ENCODE measurements around the gene TBX18.

Gene TBX18

GRCh38 chr6:84667252-84668213 lies 96.9 kb downstream of the TBX18 start:
- Histone ChIP-seq H3K27ac (ENCODE audit: low read length) (no peak overlapping the region), H3K4me3 (ENCODE audit: low read depth in 1 of 2, low read length in 2 of 2) (no peak overlapping the region), H3K4me1 (ENCODE audit: control insufficient read depth in 1 of 2, insufficient read depth in 2 of 2, low read length in 2 of 2) (no peaks in the 10 kb centered on the region), H3K27me3 (ENCODE audit: low read depth, low read length) (no peaks in the 10 kb centered on the region), H3K36me3 (ENCODE audit: control insufficient read depth in 1 of 2, insufficient read depth in 2 of 2, low read length in 2 of 2) (no peaks in the 10 kb centered on the region), H3K9me3 (ENCODE audit: control insufficient read depth in 1 of 2, low read length in 2 of 2) (no peaks in the 10 kb centered on the region)

GRCh38 chr6:84665401-84665800 lies 99.0 kb downstream of the TBX18 start:
- no peaks in the 10 kb centered on the region for H3K9me3 ChIP-seq (ENCODE audit: control insufficient read depth in 1 of 2, low read length in 2 of 2)

GRCh38 chr6:84663866-84664265 lies 100.5 kb downstream of the TBX18 start:
- no peaks in the 10 kb centered on the region for H3K27me3 ChIP-seq (ENCODE audit: low read depth, low read length)
- no peaks in the 10 kb centered on the region for H3K36me3 ChIP-seq (ENCODE audit: control insufficient read depth in 1 of 2, insufficient read depth in 2 of 2, low read length in 2 of 2)
- no peaks in the 10 kb centered on the region for H3K4me1 ChIP-seq (ENCODE audit: control insufficient read depth in 1 of 2, insufficient read depth in 2 of 2, low read length in 2 of 2)
- H3K27ac ChIP-seq (ENCODE audit: low read length): no peak overlapping the region
- no peaks in the 10 kb centered on the region for H3K9me3 ChIP-seq (ENCODE audit: control insufficient read depth in 1 of 2, low read length in 2 of 2)
- H3K4me3 ChIP-seq (ENCODE audit: low read depth in 1 of 2, low read length in 2 of 2): no peak overlapping the region

More at GRCh38 chr6:84665401-84665800, 99.0 kb downstream of the TBX18 start:
- Histone ChIP-seq H3K36me3 (ENCODE audit: control insufficient read depth in 1 of 2, insufficient read depth in 2 of 2, low read length in 2 of 2) (no peaks in the 10 kb centered on the region), H3K27me3 (ENCODE audit: low read depth, low read length) (no peaks in the 10 kb centered on the region), H3K4me1 (ENCODE audit: control insufficient read depth in 1 of 2, insufficient read depth in 2 of 2, low read length in 2 of 2) (no peaks in the 10 kb centered on the region), H3K4me3 (ENCODE audit: low read depth in 1 of 2, low read length in 2 of 2) (no peak overlapping the region), H3K27ac (ENCODE audit: low read length) (no peak overlapping the region)

- Histone ChIP-seq H3K36me3 (ENCODE audit: control insufficient read depth in 1 of 2, insufficient read depth in 2 of 2, low read length in 2 of 2) (no peaks in the 10 kb centered on the region), H3K27me3 (ENCODE audit: low read depth, low read length) (no peaks in the 10 kb centered on the region), H3K9me3 (ENCODE audit: control insufficient read depth in 1 of 2, low read length in 2 of 2) (no peaks in the 10 kb centered on the region), H3K4me3 (ENCODE audit: low read depth in 1 of 2, low read length in 2 of 2) (no peak overlapping the region), H3K4me1 (ENCODE audit: control insufficient read depth in 1 of 2, insufficient read depth in 2 of 2, low read length in 2 of 2) (no peaks in the 10 kb centered on the region), H3K27ac (ENCODE audit: low read length) (no peak overlapping the region)
Measured at GRCh38 chr6:84657486-84657885, 106.9 kb downstream of the TBX18 start.

GRCh38 chr6:84657025-84657424 lies 107.4 kb downstream of the TBX18 start:
- H3K27ac ChIP-seq (ENCODE audit: low read length): no peak overlapping the region
- no peaks in the 10 kb centered on the region for H3K27me3 ChIP-seq (ENCODE audit: low read depth, low read length)
- no peaks in the 10 kb centered on the region for H3K9me3 ChIP-seq (ENCODE audit: control insufficient read depth in 1 of 2, low read length in 2 of 2)
- H3K36me3 ChIP-seq (ENCODE audit: control insufficient read depth in 1 of 2, insufficient read depth in 2 of 2, low read length in 2 of 2): no peaks in the 10 kb centered on the region
- H3K4me1 ChIP-seq (ENCODE audit: control insufficient read depth in 1 of 2, insufficient read depth in 2 of 2, low read length in 2 of 2): no peaks in the 10 kb centered on the region
- no peak overlapping the region for H3K4me3 ChIP-seq (ENCODE audit: low read depth in 1 of 2, low read length in 2 of 2)

- no peaks in the 10 kb centered on the region for H3K4me1 ChIP-seq (ENCODE audit: control insufficient read depth in 1 of 2, insufficient read depth in 2 of 2, low read length in 2 of 2)
- H3K27ac ChIP-seq (ENCODE audit: low read length): no peak overlapping the region
- no peak overlapping the region for H3K4me3 ChIP-seq (ENCODE audit: low read depth in 1 of 2, low read length in 2 of 2)
- no peaks in the 10 kb centered on the region for H3K36me3 ChIP-seq (ENCODE audit: control insufficient read depth in 1 of 2, insufficient read depth in 2 of 2, low read length in 2 of 2)
- H3K27me3 ChIP-seq (ENCODE audit: low read depth, low read length): no peaks in the 10 kb centered on the region
- no peaks in the 10 kb centered on the region for H3K9me3 ChIP-seq (ENCODE audit: control insufficient read depth in 1 of 2, low read length in 2 of 2)
Measured at GRCh38 chr6:84653027-84653551, 111.3 kb downstream of the TBX18 start.

- H3K9me3 ChIP-seq (ENCODE audit: control insufficient read depth in 1 of 2, low read length in 2 of 2): no peaks in the 10 kb centered on the region
- H3K4me3 ChIP-seq (ENCODE audit: low read depth in 1 of 2, low read length in 2 of 2): no peak overlapping the region
- H3K27ac ChIP-seq (ENCODE audit: low read length): no peak overlapping the region
- no peaks in the 10 kb centered on the region for H3K4me1 ChIP-seq (ENCODE audit: control insufficient read depth in 1 of 2, insufficient read depth in 2 of 2, low read length in 2 of 2)
- H3K27me3 ChIP-seq (ENCODE audit: low read depth, low read length): no peaks in the 10 kb centered on the region
- H3K36me3 ChIP-seq (ENCODE audit: control insufficient read depth in 1 of 2, insufficient read depth in 2 of 2, low read length in 2 of 2): no peaks in the 10 kb centered on the region
Measured at GRCh38 chr6:84652356-84653026, 111.9 kb downstream of the TBX18 start.

- H3K27ac ChIP-seq (ENCODE audit: low read length): no peak overlapping the region
- no peaks in the 10 kb centered on the region for H3K4me1 ChIP-seq (ENCODE audit: control insufficient read depth in 1 of 2, insufficient read depth in 2 of 2, low read length in 2 of 2)
- no peaks in the 10 kb centered on the region for H3K36me3 ChIP-seq (ENCODE audit: control insufficient read depth in 1 of 2, insufficient read depth in 2 of 2, low read length in 2 of 2)
- no peaks in the 10 kb centered on the region for H3K27me3 ChIP-seq (ENCODE audit: low read depth, low read length)
- H3K9me3 ChIP-seq (ENCODE audit: control insufficient read depth in 1 of 2, low read length in 2 of 2): no peaks in the 10 kb centered on the region
- no peak overlapping the region for H3K4me3 ChIP-seq (ENCODE audit: low read depth in 1 of 2, low read length in 2 of 2)
Measured at GRCh38 chr6:84651583-84651982, 112.8 kb downstream of the TBX18 start.

- H3K27me3 ChIP-seq (ENCODE audit: low read depth, low read length): no peaks in the 10 kb centered on the region
- no peaks in the 10 kb centered on the region for H3K36me3 ChIP-seq (ENCODE audit: control insufficient read depth in 1 of 2, insufficient read depth in 2 of 2, low read length in 2 of 2)
- no peaks in the 10 kb centered on the region for H3K4me1 ChIP-seq (ENCODE audit: control insufficient read depth in 1 of 2, insufficient read depth in 2 of 2, low read length in 2 of 2)
- no peak overlapping the region for H3K27ac ChIP-seq (ENCODE audit: low read length)
- no peak overlapping the region for H3K4me3 ChIP-seq (ENCODE audit: low read depth in 1 of 2, low read length in 2 of 2)
- no peaks in the 10 kb centered on the region for H3K9me3 ChIP-seq (ENCODE audit: control insufficient read depth in 1 of 2, low read length in 2 of 2)
Measured at GRCh38 chr6:84648444-84648843, 116.0 kb downstream of the TBX18 start.

GRCh38 chr6:84645563-84646266 lies 118.7 kb downstream of the TBX18 start:
- Histone ChIP-seq H3K4me1 (ENCODE audit: control insufficient read depth in 1 of 2, insufficient read depth in 2 of 2, low read length in 2 of 2) (no peaks in the 10 kb centered on the region), H3K9me3 (ENCODE audit: control insufficient read depth in 1 of 2, low read length in 2 of 2) (no peaks in the 10 kb centered on the region), H3K27me3 (ENCODE audit: low read depth, low read length) (no peaks in the 10 kb centered on the region), H3K4me3 (ENCODE audit: low read depth in 1 of 2, low read length in 2 of 2) (no peak overlapping the region), H3K36me3 (ENCODE audit: control insufficient read depth in 1 of 2, insufficient read depth in 2 of 2, low read length in 2 of 2) (no peaks in the 10 kb centered on the region), H3K27ac (ENCODE audit: low read length) (no peak overlapping the region)

GRCh38 chr6:84645000-84645399 lies 119.4 kb downstream of the TBX18 start:
- Histone ChIP-seq H3K27me3 (ENCODE audit: low read depth, low read length) (no peaks in the 10 kb centered on the region), H3K4me1 (ENCODE audit: control insufficient read depth in 1 of 2, insufficient read depth in 2 of 2, low read length in 2 of 2) (no peaks in the 10 kb centered on the region), H3K36me3 (ENCODE audit: control insufficient read depth in 1 of 2, insufficient read depth in 2 of 2, low read length in 2 of 2) (no peaks in the 10 kb centered on the region), H3K4me3 (ENCODE audit: low read depth in 1 of 2, low read length in 2 of 2) (no peak overlapping the region), H3K9me3 (ENCODE audit: control insufficient read depth in 1 of 2, low read length in 2 of 2) (no peaks in the 10 kb centered on the region), H3K27ac (ENCODE audit: low read length) (no peak overlapping the region)
